ENCODE data around the gene NAT8L. TPM values are rescaled to one million over a fixed set of nuclear protein-coding genes. Genes with fewer than 3 reads are reported as not detected.
A peak's percentile ranks its signal among the peaks of the same experiment; 100 is the strongest.

Gene NAT8L
- total RNA-seq, 1 experiment from 2014 or later = not detected

DNA sequence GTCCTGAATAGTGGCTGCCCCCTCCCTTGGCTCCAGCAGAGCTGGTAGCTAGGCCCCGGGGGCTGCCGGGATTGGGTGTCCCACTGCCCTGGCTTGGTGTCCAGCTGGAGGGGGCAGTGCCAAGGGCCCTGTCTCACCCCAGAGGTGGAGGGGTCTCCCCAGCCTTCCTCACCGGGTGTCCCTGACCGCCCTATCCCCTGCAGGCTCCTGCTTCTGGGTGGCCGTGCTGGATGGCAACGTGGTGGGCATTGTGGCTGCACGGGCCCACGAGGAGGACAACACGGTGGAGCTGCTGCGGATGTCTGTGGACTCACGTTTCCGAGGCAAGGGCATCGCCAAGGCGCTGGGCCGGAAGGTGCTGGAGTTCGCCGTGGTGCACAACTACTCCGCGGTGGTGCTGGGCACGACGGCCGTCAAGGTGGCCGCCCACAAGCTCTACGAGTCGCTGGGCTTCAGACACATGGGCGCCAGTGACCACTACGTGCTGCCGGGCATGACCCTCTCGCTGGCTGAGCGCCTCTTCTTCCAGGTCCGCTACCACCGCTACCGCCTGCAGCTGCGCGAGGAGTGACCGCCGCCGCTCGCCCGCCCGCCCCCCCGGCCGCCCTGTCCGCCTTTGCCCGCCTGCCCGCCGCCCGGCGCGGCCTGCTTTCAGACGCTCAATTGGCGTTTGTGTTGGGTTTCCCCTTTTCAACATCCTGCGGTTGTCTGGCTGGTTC is 4.6 kb downstream of the NAT8L start:
- no peak for DNase-seq (ENCODE audit: low spot score)

DNA sequence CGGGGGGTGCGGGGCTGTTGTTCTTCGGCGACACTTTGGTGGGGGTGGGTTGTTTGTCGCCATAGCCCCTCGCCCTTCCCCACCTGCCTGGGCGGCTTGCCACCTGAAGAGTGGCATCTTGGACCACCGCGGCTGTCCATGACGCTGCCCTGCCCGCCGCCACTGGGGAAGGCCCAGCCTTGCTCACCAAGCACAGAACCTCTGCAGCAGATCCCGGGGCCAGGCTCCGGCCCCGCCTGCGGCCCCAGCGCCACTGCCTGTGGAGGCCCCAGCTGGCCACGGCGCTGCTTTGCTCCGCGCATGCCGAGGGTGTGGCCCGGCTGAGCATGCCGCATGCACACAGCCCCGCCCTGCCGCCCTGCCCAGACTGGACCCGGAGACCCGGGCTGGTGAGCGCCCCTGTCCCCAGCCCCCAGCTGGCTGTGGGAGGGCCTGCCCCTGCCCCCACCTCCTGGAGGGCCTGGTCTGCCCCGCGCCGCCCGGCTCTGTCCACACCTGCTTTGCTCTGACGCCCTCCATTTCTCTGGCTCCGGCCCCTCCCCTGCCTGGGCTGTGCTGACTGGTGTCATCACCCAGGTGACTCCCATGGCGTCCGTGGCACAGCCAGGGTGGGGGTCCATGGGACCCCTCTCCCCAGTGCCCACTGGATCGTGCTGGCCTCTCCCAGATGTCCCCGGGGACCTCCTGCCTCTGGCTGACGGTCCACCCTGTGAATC is 5.3 kb downstream of the NAT8L start:
- peak; percentile 32 for DNase-seq (ENCODE audit: low spot score)

DNA sequence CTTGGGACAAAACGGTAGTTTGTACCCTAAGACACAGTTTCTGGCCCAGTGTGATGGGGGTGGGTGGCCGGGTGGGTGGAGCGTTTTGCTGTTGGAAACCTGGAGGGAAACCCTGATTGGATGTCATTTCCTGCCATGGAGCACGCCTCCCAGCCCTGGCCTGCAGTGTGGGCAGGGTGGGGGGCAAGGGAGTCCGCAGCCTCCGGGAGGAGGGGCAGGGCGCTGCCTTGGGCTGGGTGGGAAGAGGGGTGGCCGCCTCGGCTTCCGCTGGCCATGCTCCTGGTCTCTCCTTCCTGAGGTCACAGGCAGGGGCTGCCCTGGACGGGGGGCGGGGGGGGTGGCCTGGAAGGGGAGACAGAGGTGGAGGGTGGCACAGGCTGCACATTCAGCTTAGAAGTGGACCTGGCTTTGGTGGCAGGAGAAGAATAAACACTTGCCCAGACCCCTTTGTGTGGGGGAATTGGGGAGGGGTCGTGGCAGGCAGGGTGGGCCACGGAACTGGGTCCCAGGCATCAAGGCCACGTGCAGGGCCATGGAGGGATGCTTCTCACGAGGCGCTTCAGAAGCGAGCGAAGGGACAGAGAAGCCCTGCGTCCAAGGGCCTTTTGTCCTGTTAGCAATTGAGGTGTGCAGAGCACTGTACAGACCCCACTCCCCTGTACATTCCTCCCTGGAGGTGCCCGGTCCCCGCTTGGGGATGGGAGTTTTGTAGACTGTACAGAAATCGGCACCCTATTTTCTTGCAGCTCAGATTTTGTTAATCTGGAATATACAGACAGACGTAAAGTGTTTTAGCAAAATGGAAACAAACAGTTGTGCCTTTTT is 6.2 kb downstream of the NAT8L start:
- DNase-seq (ENCODE audit: low spot score) = no peak

DNA sequence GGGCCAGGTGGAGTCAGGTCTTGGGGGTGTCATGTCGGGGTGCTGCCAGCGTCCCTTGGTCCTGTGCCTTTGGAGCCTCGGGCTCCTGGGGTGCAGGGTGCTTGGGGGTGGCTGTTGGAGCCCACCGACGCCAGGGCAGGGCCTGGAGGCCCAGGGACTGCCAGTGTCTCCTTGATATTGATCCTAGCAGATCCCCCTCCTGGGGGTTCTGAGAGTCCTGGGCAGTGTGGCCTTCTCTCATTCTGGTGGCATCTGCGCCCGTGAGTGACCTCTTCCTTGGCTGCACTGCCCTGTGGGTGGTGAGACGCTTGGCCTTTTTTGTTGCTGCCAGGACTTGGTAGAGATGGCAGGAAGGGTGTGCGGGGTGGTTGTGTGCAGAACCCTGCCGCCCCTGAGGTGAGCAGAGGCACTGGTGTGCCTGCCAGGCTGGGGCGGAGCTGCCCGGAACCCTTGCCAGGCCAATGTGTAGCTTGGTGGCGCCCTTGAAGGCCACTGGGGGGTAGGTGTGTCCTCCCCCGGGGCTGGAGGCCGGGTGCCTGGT is 7.0 kb downstream of the NAT8L start:
- no peak for DNase-seq (ENCODE audit: low spot score)

GRCh38 chr4:2066571-2067445 is 7.7 kb downstream of the NAT8L start:
- DNase-seq (ENCODE audit: low spot score) = peak; percentile 24

GRCh38 chr4:2067446-2068197 is 8.5 kb downstream of the NAT8L start:
- DNase-seq (ENCODE audit: low spot score) = no peak

DNA sequence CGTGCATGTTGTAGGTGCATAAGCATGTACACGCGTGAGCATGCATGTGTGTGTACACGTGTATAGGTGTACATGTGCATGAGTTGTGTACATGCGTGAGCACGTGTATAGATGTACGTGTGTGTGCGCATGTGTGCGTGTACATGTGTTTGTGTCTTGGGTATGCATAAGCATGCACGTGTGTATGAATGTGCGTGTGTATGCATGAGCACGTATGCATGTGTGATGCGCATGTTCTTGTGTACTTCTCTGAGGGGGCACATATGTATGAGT is 9.0 kb downstream of the NAT8L start:
- DNase-seq (ENCODE audit: low spot score) = no peak

GRCh38 chr4:2068566-2068965 is 9.4 kb downstream of the NAT8L start:
- DNase-seq (ENCODE audit: low spot score) = no peak

GRCh38 chr4:2069161-2069971 is 10.2 kb downstream of the NAT8L start:
- DNase-seq (ENCODE audit: low spot score) = no peak

DNA sequence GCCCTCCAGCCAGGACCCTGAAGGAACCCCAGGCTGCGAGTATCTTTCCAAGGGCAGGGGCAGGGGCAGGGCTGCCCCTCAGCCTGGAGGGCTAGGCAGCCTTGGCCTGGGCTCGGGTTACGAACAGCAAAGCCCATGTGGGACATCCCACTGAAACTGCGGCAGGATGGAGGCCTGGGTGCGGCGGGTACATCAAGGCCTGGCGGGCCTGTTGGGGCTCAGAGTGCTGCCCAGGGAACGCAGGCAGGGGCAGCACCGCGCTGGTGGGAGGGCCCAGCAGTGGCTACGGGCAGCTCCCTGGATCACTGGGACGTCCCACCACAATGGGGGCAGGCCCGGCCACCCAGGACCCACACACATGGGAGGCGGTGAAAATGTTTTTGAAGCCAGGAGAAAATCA is 10.9 kb downstream of the NAT8L start:
- no peak for DNase-seq (ENCODE audit: low spot score)

DNA sequence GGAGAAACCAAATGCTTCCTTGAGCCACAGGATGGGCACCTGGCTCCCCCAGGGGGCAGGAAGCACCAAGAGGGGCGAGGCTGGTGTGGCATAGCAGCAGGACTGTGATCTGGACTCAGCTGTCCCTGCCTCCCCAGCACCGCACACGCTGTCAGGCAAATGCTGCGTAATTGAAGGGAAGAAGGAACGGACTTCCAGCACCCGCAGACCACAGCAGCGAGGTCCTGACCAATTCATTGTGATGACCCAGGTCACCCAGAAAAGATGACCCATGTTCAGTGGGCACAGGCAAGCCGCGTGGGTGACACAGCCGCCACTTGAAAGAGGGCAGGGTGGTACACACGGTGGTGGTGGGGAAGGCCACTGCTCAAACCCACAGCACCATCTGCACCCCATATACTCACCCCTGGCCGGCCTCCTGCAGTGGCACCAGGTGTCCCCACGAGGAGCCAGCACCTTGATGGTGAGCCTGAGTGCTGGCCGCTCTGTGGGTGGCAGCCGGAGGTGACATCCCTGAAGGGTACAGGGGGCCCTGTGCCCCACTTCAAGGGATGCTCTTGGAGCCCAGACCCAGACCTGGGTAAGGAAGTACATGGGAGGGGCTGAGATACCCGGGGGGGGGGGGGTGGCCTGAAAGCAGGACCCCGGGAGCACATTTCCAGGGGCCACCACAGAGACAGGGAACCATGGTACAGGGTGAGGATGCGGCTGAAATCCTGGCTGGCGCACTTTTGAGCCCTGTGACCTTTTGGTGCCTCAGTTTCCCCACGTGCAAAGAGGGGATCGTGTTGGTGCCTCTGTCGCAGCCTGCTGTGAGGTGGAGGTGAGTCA is 11.5 kb downstream of the NAT8L start:
- no peak for DNase-seq (ENCODE audit: low spot score)

GRCh38 chr4:2071252-2071911 is 12.3 kb downstream of the NAT8L start:
- no peak for DNase-seq (ENCODE audit: low spot score)

GRCh38 chr4:2071912-2072867 is 13.1 kb downstream of the NAT8L start:
- DNase-seq (ENCODE audit: low spot score) = no peak

DNA sequence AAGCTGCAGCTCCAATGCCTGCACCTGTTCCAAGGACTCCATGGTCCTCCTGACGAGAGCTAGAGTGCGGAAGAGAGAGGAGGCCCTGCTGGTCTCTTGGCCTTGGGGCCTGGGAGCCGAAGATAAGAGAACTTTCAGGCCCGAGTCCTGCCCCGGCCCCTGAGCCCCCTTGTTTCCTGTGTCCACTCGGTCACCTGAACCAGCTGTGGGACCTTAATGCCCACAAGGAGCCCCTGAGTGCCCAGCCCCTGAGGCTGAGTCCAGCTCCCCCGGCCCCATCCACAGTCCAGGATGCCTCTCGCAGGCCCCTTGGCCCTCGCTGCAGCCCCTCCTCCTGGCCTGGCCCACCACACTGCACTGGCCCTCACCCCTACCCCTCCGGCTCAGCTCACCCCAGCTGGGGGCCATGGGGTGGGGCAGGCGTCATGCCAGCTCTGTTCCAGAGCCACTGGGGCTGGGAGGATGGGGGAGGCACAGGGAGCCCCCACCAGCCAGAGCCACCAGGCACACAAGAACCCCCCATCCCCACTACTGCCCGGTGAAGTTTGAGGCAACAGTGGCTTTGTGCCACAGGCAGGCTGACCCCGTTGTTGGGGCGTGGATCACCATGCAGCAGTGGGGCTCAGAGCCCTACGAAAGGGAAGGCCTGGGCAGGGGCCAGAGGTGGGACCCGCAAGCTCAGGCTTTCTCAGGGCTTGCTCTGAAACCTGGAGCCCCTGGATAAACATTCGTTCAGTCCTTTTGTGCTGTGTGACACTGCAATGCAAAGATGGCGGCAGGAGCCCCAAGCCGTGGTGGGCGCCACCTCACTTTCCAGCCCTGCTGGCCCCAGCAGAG is 14.1 kb downstream of the NAT8L start:
- no peak for DNase-seq (ENCODE audit: low spot score)

DNA sequence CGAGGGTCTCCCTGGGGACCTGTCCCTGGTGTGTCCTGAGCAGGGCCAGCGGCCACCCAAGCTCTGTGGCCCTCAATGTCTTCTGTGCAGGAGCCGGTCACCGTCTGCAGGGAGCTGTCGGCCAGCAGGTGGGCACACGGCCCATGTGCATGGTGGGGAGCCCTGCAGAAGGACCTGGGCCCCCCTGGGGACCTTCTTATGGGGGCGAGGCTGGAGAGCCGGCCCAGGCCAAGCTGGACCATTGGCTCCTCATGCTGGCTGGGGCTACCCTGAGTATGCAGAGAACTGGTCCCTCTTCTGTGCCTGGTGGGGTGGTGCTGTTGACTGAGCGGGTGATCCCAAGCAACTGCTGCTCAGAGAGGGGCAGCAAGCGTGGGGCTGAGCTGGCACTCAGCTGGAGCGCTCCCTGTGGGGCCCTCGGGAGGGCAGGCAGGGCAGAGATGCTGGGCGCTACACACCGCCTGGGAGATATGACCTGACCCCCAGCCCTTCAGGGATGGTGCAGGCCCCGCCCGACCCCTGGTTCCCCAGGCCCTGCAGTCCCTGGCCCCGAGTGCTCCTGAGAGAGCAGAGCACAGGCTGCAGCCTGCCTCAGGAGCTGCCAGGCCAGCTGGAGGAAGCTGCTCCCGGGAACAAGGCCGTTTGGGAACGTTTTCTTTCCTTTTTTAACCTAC is 14.8 kb downstream of the NAT8L start:
- no peak for DNase-seq (ENCODE audit: low spot score)

- no peak for DNase-seq (ENCODE audit: low spot score)
These were observed 15.5 kb downstream of the NAT8L start for GRCh38 chr4:2074588-2074987.

All from HT-29 (cell line).